ENCODE measurements around the gene PKDCC.

The PKDCC gene, protein sequence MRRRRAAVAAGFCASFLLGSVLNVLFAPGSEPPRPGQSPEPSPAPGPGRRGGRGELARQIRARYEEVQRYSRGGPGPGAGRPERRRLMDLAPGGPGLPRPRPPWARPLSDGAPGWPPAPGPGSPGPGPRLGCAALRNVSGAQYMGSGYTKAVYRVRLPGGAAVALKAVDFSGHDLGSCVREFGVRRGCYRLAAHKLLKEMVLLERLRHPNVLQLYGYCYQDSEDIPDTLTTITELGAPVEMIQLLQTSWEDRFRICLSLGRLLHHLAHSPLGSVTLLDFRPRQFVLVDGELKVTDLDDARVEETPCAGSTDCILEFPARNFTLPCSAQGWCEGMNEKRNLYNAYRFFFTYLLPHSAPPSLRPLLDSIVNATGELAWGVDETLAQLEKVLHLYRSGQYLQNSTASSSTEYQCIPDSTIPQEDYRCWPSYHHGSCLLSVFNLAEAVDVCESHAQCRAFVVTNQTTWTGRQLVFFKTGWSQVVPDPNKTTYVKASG

GRCh38 chr2:42047488-42048298 is at the start of gene PKDCC:
TSS of gene PKDCC (plus strand) at chr2:42048021. CDS start at chr2:42048200, 179 bp downstream.
- no peak for DNase-seq

DNA sequence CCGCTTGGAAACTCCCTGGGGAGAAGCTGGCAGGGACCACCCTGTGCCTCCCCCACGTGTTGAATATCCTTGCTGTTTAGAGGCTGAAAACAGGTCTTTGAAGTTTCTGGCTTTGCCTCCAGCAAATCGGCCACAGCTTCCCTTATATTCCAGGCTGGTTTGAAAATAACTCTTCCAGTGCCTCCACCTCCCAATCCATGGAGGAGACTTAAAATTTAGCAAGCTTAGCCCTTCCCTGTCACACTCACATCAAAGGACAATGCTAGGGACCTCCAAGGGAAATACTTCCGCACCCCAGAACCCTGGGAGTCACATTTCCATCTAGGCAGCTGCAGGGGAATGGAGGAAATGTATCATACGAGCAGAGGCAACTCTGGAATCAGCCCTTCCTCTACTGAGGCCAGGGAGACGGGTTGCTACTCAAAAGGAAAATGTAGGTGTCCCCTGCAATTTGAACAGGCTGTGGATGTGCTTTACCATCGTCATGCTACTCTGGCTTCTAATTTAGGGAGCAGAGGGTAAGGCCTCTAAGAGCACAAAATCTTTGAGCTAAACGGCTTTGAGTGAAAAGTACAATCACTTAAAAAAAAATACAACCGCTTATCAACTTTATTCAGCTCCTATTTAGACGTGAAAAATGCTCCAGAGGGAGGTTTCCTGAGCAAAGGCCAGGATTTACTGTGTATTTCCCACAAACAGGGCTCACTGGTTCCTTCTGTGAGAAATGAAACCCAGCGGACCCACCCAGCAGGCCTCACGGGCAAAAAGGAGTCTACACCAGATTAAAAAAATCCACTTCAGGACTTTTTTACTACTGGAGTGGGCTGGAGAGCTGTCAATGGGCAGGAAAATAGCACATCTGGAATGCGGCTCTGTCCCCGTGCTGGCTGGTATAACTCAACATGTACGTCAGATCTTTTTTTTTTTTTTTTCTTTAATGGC is 49.4 kb upstream of the PKDCC start:
- DNase-seq = no peak

GRCh38 chr2:41999128-41999480 is 48.7 kb upstream of the PKDCC start:
- no peak for DNase-seq

DNA sequence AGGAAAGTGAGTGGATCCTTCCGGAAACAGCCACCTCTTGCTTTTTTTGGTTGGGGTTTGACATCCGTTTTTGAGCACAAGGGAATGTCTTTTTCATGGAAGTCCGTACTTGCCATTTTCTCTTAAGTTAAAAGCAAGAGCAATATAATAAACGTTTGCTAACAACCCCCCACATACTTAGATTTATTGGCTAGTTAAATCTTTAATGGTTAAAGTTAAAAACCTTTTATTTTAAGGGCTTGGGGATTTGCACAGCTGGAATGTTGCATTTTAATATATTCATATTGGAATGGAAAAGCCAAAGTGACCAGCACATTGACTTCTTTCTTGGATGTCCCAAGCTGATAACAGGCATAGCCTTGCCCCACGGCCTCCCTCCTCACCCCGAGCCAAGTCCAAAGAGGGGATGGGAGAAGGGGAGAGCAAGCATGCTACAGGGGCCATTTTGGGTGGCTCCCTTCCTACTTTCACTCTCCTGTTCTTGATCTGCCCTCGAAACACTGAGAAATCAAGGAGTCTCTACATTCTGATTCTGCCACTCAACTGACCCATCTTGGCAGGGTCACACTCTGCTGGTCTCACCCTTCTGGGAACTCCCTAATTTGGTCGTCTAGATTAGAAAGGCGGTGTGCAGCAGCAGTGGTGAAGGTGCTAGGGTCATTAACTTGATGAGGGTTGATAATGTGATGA is 48.1 kb upstream of the PKDCC start:
- no peak for DNase-seq

DNA sequence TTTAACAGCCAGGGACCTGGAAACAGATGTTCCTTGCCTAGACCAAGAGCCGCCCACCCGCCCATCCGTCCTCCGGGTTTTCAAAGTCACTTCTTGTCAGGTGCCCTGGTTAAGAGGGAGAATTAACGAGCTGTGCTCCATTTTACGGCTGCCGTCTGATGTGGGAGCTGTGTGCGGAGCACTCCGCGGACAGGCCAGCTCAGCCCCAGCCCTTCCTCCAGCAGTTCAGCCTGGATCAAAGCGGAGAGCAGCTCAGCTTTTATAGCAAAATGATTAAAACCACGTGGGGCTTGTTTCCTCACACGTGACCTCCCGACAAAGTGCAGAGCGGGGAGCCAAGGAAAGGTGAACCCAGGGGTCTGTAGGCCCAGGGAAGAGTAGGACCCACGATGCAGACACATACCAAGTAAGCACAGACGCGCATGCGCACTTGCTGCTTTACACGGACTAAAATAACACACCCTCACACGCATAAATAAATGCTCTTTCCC is 46.1 kb upstream of the PKDCC start:
- no peak for DNase-seq

DNA sequence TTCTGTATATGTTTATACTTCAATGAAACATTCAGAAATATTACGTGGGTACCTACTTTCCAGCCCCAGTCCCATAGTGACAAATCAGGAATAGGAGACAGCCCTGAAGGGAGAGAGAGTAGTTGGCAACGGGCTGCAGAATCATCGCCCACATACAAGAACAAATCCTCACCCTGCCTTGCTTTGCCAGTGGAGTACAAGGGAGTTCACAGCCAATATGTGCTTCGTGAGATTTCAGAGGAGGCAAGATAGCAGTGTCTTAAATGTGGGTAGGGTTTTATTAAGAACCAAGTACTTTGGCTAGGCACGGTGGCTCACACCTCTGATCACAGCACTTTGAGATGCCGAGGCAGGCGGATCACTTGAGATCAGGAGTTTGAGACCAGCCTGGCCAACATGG is 40.3 kb upstream of the PKDCC start:
- no peak for DNase-seq

GRCh38 chr2:42008241-42008921 is 39.4 kb upstream of the PKDCC start:
- DNase-seq = no peak

DNA sequence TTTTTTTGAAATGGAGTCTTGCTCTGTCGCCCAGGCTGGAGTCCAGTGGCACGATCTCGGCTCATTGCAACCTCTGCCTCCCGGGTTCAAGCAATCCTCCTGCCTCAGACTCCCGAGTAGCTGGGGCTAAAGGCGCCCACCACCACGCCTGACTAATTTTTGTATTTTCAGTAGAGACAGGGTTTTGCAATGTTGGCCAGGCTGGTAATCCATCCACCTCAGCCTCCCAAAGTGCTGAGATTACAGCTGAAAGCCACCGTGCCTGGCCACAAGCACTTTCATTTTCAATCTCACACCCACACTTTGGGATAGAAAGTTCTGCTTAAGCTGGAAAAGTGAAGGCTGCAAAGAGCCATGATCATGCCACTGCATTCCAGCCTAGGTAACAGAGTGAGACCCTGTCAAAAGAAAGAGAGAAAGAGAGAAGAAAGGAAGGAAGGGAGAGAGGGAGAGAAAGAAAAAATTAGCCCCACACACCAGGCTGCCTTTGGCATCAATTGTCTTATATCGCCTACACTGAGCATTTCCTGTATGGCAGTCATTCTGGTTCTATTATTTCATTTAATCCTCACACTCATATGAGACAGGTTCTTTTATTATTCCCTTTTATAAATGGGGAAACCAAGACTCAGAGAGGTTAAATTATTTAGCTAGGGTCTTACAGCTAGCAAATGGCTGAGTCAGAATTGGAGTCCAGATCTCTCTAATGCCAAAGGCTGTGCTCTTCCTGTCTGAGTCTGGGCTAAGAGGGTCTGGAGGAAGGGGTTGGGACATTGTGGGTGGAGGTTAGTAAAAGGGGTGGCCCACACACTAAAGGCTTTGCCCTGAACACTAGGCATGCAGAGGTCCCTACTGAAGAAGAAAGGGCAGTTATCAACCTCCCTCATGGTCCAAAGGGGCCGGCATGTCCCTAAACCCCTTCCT is 37.9 kb upstream of the PKDCC start:
- no peak for DNase-seq

- DNase-seq = no peak
Measured at GRCh38 chr2:42010743-42011298, 37.0 kb upstream of the PKDCC start.

DNA sequence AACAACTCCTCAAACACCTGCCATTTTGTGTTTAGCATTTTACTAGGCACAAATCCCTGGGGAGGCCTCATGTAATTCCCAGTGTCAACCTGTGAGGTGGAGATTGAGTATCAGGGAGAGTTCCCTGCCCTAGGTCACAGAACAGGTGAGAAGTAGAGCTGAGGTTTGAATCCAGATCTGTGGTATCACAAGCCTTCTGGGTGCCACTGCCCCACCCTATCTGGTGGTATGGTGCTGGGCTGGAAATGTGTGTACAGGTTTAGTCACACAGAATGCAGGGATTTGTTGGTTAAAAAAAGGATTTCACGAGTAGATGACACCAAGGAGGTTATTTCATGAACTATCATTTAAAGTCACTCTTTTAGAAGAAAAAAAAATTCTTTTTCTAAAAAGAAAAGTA is 35.7 kb upstream of the PKDCC start:
- no peak for DNase-seq

DNA sequence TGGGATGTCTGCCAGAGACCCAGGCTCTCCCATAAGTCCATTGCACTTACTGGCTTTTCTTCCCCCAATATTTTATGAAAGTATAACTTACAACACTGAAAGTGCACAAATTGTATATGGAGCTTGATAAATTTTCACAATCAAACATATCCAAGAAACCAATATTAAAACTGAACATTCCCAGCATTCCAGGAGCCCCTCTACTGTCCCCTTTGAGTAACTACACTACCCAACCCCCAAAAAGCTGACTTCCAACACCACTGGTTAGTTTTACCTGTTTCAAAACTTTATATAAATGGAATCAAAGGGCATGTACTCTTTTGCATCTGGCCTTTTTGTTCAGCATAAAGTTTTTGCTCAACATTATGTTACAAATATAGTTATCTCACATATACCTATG is 35.2 kb upstream of the PKDCC start:
- no peak for DNase-seq

- DNase-seq = no peak
Measured at GRCh38 chr2:42013409-42013808, 34.4 kb upstream of the PKDCC start.

GRCh38 chr2:42021464-42021863 is 26.4 kb upstream of the PKDCC start:
- no peak for DNase-seq

- no peak for DNase-seq
Measured at GRCh38 chr2:42025151-42025582, 22.7 kb upstream of the PKDCC start.

GRCh38 chr2:42026272-42026671 is 21.5 kb upstream of the PKDCC start:
- no peak for DNase-seq

DNA sequence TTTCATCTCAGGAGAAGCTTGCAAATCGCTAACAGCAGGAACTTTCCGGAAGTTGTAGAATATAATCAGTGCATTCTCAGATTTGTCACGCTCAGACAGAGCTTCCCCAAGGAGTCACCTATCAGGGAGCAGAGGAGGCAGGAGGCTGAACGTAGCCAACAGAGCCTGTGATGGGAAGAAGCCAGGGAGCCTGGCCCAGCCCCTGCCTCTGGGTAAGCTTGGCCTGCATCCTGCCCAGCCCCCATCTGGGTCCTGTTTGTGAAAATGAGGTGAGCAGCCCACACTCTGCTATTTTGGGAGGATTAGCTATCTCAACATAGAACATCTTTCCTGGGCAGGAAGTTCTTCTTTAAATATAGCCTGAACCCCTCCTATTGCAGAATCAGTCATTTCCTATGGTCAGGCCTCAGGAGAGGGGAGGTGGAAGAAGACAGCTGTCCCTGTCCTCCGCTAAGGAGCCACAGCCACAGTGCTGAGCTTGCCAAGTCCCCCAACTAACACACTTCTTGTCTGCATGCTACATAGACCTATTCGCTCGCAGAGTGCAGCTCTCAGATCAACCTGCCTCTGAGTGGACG is 19.2 kb upstream of the PKDCC start:
- no peak for DNase-seq

DNA sequence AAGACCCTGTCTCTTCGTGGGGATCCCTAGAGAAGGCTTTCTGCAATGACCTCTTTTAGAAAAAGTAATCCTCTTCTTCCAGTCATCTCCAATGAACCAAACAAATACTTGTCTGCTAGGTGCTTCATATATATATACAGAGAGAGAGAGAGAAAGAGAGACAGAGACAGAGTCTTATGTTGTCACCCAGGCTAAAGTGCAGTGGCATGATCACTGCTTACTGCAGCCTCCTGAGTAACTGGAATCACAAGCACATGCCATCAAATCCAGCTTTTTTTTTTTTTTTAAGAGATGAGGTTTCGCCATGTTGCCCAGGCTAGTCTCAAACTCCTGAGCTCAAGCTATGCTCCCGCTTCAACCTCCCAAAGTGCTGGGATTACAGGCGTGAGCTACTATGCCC is 18.6 kb upstream of the PKDCC start:
- no peak for DNase-seq

DNA sequence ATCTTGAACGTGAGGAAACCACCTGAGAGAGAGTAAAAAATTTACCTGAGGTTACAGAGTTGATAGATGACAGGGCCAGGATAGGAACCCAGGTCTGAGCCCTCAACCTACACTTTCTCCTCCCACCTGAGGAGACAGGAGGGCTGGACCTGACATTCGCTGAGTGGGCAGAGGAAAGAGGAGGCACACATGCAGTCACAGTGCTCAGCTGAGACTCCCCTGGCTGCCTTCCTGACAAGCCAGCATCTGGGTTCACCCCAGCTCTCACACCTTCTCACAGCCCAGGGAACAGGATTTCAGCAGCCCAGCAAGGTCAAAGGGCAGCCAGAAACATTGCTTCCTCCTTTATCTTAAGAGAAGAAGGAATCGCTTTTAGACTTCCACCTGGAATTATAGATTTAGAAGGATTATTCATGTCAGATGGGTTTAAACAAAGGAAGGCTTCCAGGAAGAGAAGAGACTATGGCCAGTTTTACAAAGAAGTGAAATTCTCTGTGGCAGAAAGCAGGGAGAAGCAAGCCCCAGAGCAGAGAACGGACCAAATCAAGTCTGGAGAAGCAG is 18.1 kb upstream of the PKDCC start:
- no peak for DNase-seq

DNA sequence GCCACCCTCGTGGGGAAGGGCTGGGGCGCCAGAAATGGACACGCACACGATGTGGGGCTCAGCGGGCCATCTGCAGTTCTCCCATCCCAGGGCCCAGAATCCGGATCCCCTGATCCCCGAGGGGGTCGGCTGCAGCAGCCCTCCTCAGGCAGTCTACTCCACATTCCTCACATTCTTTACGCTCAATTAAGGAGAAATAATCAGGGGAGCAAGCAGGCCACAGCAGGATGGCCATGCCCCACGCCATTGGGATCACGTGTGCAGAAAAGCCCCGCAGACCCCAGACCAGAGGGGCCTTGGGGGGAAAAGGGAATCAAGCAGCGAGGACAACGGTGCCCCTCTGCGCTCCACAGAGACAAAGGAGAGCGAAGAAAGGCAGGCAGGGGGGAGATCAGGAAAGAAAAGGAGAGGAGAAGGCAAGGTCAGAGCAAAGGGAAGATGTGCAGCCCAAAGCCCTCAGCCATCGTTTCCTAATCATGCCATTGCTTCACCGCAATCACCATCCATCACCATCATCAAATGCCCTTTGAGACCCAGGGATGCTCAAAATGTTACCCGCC is 17.5 kb upstream of the PKDCC start:
- no peak for DNase-seq
